OCI-LY3 (cell line): ENCODE measurements around the gene ZNF546.

ENCODE experiments used
- EZH2phosphoT487 ChIP-seq: fragments of 200-600 bp; shearing (Covaris generic); IDR thresholded peaks from 2 replicates; pipeline ENCODE4 v1.6.1; 2018; ENCODE audit warnings: antibody characterized with exemption, mixed run types, low read depth
- TF ChIP-seq, protein P1 (sequence below): fragments of 200-600, 300-600 bp; sonication (generic); IDR thresholded peaks from 2 replicates; pipeline ENCODE4 v1.5.1; 2014; ENCODE audit warnings: antibody characterized with exemption, low read length, low read depth

DNA sequence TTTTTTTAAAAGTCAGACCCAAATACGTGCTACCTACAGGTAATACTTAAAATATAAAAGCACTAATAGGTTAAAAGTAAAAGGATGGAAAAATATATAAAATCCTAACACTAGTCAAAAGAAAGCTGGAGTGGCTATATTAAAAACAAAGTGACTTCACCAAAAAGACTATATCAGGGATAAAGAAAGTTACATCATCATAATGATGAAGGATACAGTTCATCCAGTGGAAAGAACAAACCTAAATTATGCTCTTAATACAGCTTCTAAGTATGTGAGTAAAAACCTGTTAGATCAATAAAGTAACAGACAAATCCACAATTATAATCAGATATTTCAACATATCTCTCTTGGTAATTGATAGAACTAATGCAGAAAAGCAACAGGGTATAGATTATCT lies 60.3 kb downstream of the ZNF546 start:
- TF ChIP-seq, protein P1, sequence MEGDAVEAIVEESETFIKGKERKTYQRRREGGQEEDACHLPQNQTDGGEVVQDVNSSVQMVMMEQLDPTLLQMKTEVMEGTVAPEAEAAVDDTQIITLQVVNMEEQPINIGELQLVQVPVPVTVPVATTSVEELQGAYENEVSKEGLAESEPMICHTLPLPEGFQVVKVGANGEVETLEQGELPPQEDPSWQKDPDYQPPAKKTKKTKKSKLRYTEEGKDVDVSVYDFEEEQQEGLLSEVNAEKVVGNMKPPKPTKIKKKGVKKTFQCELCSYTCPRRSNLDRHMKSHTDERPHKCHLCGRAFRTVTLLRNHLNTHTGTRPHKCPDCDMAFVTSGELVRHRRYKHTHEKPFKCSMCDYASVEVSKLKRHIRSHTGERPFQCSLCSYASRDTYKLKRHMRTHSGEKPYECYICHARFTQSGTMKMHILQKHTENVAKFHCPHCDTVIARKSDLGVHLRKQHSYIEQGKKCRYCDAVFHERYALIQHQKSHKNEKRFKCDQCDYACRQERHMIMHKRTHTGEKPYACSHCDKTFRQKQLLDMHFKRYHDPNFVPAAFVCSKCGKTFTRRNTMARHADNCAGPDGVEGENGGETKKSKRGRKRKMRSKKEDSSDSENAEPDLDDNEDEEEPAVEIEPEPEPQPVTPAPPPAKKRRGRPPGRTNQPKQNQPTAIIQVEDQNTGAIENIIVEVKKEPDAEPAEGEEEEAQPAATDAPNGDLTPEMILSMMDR: no peak
- no peak for TF ChIP-seq EZH2phosphoT487
